Activated T-cell treated with anti-CD3 and anti-CD28 coated beads for 1 hour (primary cell): Measurements from ENCODE around the gene RAD23B.

Experiments
- DNase-seq: peaks from one replicate; pipeline ENCODE4 v3.0.0-alpha.2; 2020; ENCODE audit warnings: low read depth

Gene RAD23B

GRCh38 chr9:107269254-107269653 is 13.8 kb upstream of the RAD23B start:
- no peak for DNase-seq

- DNase-seq, result no peak
Observed at GRCh38 chr9:107269681-107270080, 13.4 kb upstream of the RAD23B start.

- no peak for DNase-seq
Observed at GRCh38 chr9:107270082-107270481, 13.0 kb upstream of the RAD23B start.

- DNase-seq, result no peak
Observed at GRCh38 chr9:107270580-107270979, 12.5 kb upstream of the RAD23B start.

GRCh38 chr9:107273634-107274033 is 9.4 kb upstream of the RAD23B start:
- no peak for DNase-seq

- DNase-seq, result no peak
Observed at GRCh38 chr9:107274096-107274495, 9.0 kb upstream of the RAD23B start.

GRCh38 chr9:107274953-107275422 is 8.1 kb upstream of the RAD23B start:
- no peak for DNase-seq

GRCh38 chr9:107275530-107275929 is 7.5 kb upstream of the RAD23B start:
- no peak for DNase-seq

- DNase-seq, result no peak
Observed at GRCh38 chr9:107276966-107277710, 5.9 kb upstream of the RAD23B start.

GRCh38 chr9:107277801-107278200 is 5.3 kb upstream of the RAD23B start:
- no peak for DNase-seq

- no peak for DNase-seq
Observed at GRCh38 chr9:107279086-107279485, 4.0 kb upstream of the RAD23B start.

- no peak for DNase-seq
Observed at GRCh38 chr9:107280543-107280942, 2.5 kb upstream of the RAD23B start.

- no peak for DNase-seq
Observed at GRCh38 chr9:107281184-107281583, 1.9 kb upstream of the RAD23B start.

- DNase-seq, result no peak
Observed at GRCh38 chr9:107281922-107282667, 984 bp upstream of the RAD23B start.

GRCh38 chr9:107283623-107284616 is 841 bp downstream of the RAD23B start:
- peak; percentile 30 for DNase-seq

GRCh38 chr9:107284636-107285035 is 1.6 kb downstream of the RAD23B start:
- no peak for DNase-seq

- DNase-seq, result no peak
Observed at GRCh38 chr9:107285286-107285685, 2.2 kb downstream of the RAD23B start.

- DNase-seq, result no peak
Observed at GRCh38 chr9:107286057-107286456, 3.0 kb downstream of the RAD23B start.

GRCh38 chr9:107288701-107289100 is 5.6 kb downstream of the RAD23B start:
- no peak for DNase-seq

- no peak for DNase-seq
Observed at GRCh38 chr9:107290619-107291018, 7.5 kb downstream of the RAD23B start.

- no peak for DNase-seq
Observed at GRCh38 chr9:107292821-107293542, 9.9 kb downstream of the RAD23B start.
